B cell (primary cell): ENCODE results near the gene LAMA3.

Experiments used
- CTCF ChIP-seq: fragments of 200-600 bp; IDR thresholded peaks from one replicate; pipeline ENCODE4 v1.8.0; 2022; ENCODE audit warnings: antibody characterized with exemption, mild to moderate bottlenecking
- EZH2 ChIP-seq: IDR thresholded peaks from 2 replicates; pipeline ENCODE4 v1.6.1; 2012; ENCODE audit warnings: borderline replicate concordance, low read depth, mild to moderate bottlenecking, moderate library complexity, low read length; ENCODE audit not compliant: insufficient read depth, poor library complexity, severe bottlenecking

DNA sequence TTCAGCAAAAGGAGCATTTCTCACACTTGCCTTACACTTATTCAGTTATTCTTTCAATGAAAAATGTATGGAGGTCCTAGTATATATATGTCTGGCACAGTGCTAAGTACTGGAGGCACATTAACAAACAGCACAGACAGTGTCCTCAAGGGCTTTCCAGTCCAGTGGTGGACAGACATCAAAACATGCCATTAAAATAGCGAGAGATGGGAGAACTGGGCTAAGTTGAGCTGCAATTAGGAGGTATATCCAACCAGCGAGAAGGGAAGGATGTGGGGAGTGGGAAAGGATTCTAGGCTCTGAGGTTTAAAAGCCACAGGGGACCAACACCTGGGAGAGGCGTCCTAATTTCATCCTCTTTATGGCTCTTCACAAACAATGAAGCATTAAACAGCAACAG, 197.8 kb downstream of the LAMA3 start:
- no peak for TF ChIP-seq CTCF
- TF ChIP-seq EZH2: no peak
